K562 (cell line): ENCODE measurements around the gene HOXB4. TPM values are rescaled to one million over a fixed set of nuclear protein-coding genes. Genes with fewer than 3 reads are reported as not detected.

Experiments used
- ATAC-seq: fragments of 200-7000 bp; cut with Tn5 transposase; 3 replicates; pipeline ENCODE4 v1.9.1; 2020; ENCODE audit warnings: moderate library complexity
- BruUV-seq: library from RNA; stranded (reverse); fragments of 400-500 nt; replicated peaks from 2 replicates; lab custom pipeline; 2021; lab: Mats Ljungman, UMichigan
- CTCF ChIA-PET: fragments of 300-600 bp; formaldehyde crosslinking; extraction: SDS; loops from one replicate; lab custom pipeline; 2021; ENCODE audit warnings: low intra/inter-chr PET ratio; lab: Yijun Ruan, JAX
- POLR2A ChIA-PET: fragments of 300-600, 350-650 bp; sonication (Branson Sonifier 250); formaldehyde crosslinking; extraction: SDS; loops from one replicate; lab custom pipeline; 2021; ENCODE audit warnings: antibody characterized with exemption, inconsistent platforms; lab: Yijun Ruan, JAX
- DNase-seq, 4 experiments: peaks; one replicate each; pipeline versions ENCODE4 v3.0.0 to v3.0.0-alpha.2; 2011 to 2018; ENCODE audit warnings: low spot score in 3 of 4, mixed read lengths in 3 of 4; ENCODE audit errors: extremely low read depth in 1 of 4
- FAIRE-seq: peaks from 2 replicates; lab custom pipeline; 2011; peaks lifted over from hg19 to GRCh38; lab: Jason Lieb, UNC
- H2AFZ ChIP-seq: 2 replicates; pipeline ENCODE4 v1.6.0; 2011; ENCODE audit warnings: low read depth, low read length, control low read depth, inconsistent platforms
- H3K27ac ChIP-seq: fragments of 200-600 bp; 3 replicates; pipeline ENCODE4 v1.8.0; 2011; ENCODE audit warnings: low read depth, mild to moderate bottlenecking, control low read depth, inconsistent platforms, low read length, moderate library complexity, mixed read lengths; ENCODE audit errors: extremely low read depth
- H3K27me3 ChIP-seq, 2 experiments: fragments of 300-600 bp in 1 of 2; 2 replicates in 1 of 2; 3 replicates in 1 of 2; pipeline versions ENCODE4 v1.6.0 to v1.8.0; 2011; ENCODE audit warnings: inconsistent platforms in 2 of 2, low read length in 2 of 2, mild to moderate bottlenecking in 1 of 2, mixed read lengths in 1 of 2, moderate library complexity in 1 of 2; ENCODE audit not compliant: control insufficient read depth in 2 of 2, insufficient read depth in 2 of 2
- H3K36me3 ChIP-seq: fragments of 300-600 bp; 3 replicates; pipeline ENCODE4 v1.8.0; 2011; ENCODE audit warnings: mild to moderate bottlenecking, low read length, inconsistent platforms; ENCODE audit not compliant: control insufficient read depth, insufficient read depth
- H3K4me1 ChIP-seq, 2 experiments: fragments of 200-600 bp in 1 of 2; replicated peaks in 1 of 2; 2 replicates in 1 of 2; 3 replicates in 1 of 2; pipeline versions ENCODE4 v1.5.1 to v1.8.0; 2011; ENCODE audit warnings: inconsistent platforms in 2 of 2, low read length in 2 of 2, mild to moderate bottlenecking in 1 of 2, mixed read lengths in 1 of 2, moderate library complexity in 1 of 2; ENCODE audit not compliant: control insufficient read depth in 2 of 2, insufficient read depth in 2 of 2
- H3K4me2 ChIP-seq: 2 replicates; pipeline ENCODE4 v1.6.1; 2011; ENCODE audit warnings: low read length, control low read depth, inconsistent platforms, mixed read lengths; ENCODE audit not compliant: insufficient read depth
- H3K4me3 ChIP-seq: fragments of 200-600 bp; sonication (generic), shearing (Covaris generic); 2 replicates; pipeline ENCODE4 v1.5.1; 2016; ENCODE audit warnings: control low read depth, inconsistent platforms
- H3K79me2 ChIP-seq: fragments of 200-600 bp; 3 replicates; pipeline ENCODE4 v1.8.0; 2011; ENCODE audit warnings: low read length, inconsistent platforms; ENCODE audit not compliant: control insufficient read depth, insufficient read depth
- H3K9ac ChIP-seq, 2 experiments: 2 replicates each; pipeline versions ENCODE4 v1.6.0 to v1.6.1; 2011; ENCODE audit warnings: low read depth in 2 of 2, low read length in 2 of 2, control low read depth in 1 of 2, inconsistent platforms in 1 of 2, mild to moderate bottlenecking in 1 of 2, mixed read lengths in 1 of 2; ENCODE audit not compliant: insufficient read depth in 1 of 2
- H3K9me1 ChIP-seq: one replicate; pipeline ENCODE4 v1.6.0; 2011; ENCODE audit warnings: inconsistent platforms, mild to moderate bottlenecking, low read length, moderate library complexity; ENCODE audit not compliant: control insufficient read depth, insufficient read depth
- H3K9me3 ChIP-seq: replicated peaks from 2 replicates; pipeline ENCODE4 v1.5.1; 2011; ENCODE audit warnings: low read depth, low read length, inconsistent platforms; ENCODE audit not compliant: control insufficient read depth, insufficient read depth
- H4K20me1 ChIP-seq: replicated peaks from 2 replicates; pipeline ENCODE4 v1.6.1; 2011; ENCODE audit warnings: low read length, inconsistent platforms, mixed read lengths; ENCODE audit not compliant: control insufficient read depth, insufficient read depth
- ARHGAP35 ChIP-seq: fragments of 450-650 bp; IDR thresholded peaks from 2 replicates; pipeline ENCODE4 v1.6.1; 2018; ENCODE audit not compliant: partially characterized antibody
- BHLHE40 ChIP-seq: IDR thresholded peaks from 2 replicates; pipeline ENCODE4 v1.6.1; 2011; ENCODE audit warnings: low read length, improper control_type of control experiment
- CBX2 ChIP-seq: fragments of 200-600 bp; sonication (generic); IDR thresholded peaks from one replicate; pipeline ENCODE4 v1.6.1; 2012; ENCODE audit warnings: mild to moderate bottlenecking, low read length, inconsistent platforms; ENCODE audit not compliant: insufficient read depth, poor library complexity, severe bottlenecking
- FUS ChIP-seq: fragments of 200-400 bp; formaldehyde crosslinking; optimal IDR thresholded peaks from 2 replicates; pipeline ENCODE3; 2017; ENCODE audit warnings: low read depth, low read length
- GTF2E2 ChIP-seq: fragments of 200-800 bp; sonication (Bioruptor generic); IDR thresholded peaks from 2 replicates; pipeline ENCODE4 v1.6.1; 2016; ENCODE audit warnings: missing genetic modification characterization, missing compliant biosample characterization
- NRF1 ChIP-seq, 2 experiments: fragments of 450-650 bp; IDR thresholded peaks in 1 of 2; conservative IDR thresholded peaks in 1 of 2; 2 replicates each; pipeline ENCODE4 v1.6.1; 2014; ENCODE audit warnings: mild to moderate bottlenecking in 2 of 2
- OTX1 ChIP-seq: fragments of 450-650 bp; formaldehyde crosslinking; IDR thresholded peaks from 2 replicates; pipeline ENCODE4 v1.4.0; 2022; ENCODE audit warnings: mild to moderate bottlenecking
- RBM39 ChIP-seq: fragments of 200-400 bp; formaldehyde crosslinking; optimal IDR thresholded peaks from 2 replicates; pipeline ENCODE3; 2018; ENCODE audit warnings: low read depth, low read length
- RUNX1 ChIP-seq: sonication (generic); IDR thresholded peaks from 2 replicates; pipeline ENCODE4 v1.6.1; 2016; ENCODE audit warnings: antibody characterized with exemption, low read depth
- ZNF277 ChIP-seq: fragments of 250-450 bp; sonication (Bioruptor Pico); IDR thresholded peaks from 2 replicates; pipeline ENCODE4 v1.8.0; 2022; ENCODE audit warnings: inconsistent platforms, mild to moderate bottlenecking, moderate library complexity, borderline replicate concordance
- WGBS: fragments of 100-300 bp; shearing (Covaris generic); methylation state at CpG from one replicate; pipeline ENCODE4 v1.1.6; 2016; ENCODE audit warnings: low coverage, mixed read lengths; ENCODE audit not compliant: insufficient coverage; ENCODE audit errors: missing lambda C conversion rate; 5-methylcytosine and 5-hydroxymethylcytosine counted together
- in situ Hi-C: fragments of 300-500 bp; cut with MboI; formaldehyde crosslinking; loops from 4 replicates; pipeline ENCODE4 v1.15.0; 2018; ENCODE audit warnings: inconsistent platforms, mixed read lengths
- intact Hi-C: fragments of 100-400 bp; cut with micrococcal nuclease; formaldehyde crosslinking; loops from 2 replicates; pipeline ENCODE4 v1.14.2; 2022
- polyA plus RNA-seq, 8 experiments: library from polyadenylated mRNA; depleted of rRNA in 4 of 8; stranded (reverse) in 5 of 8; unstranded in 3 of 8; fragments of >200 nt; fragmentation: Nextera tagmentation in 2 of 8; fragmentation: Illumina TruSeq in 1 of 8; extraction: Ambion mirVana in 2 of 8; extraction: Trizol in 1 of 8; gene quantifications; 2 replicates each; pipeline versions ENCODE4 v1.2.1 to v1.2.3, GENCODE V29; 2011 to 2014; ENCODE audit warnings: inconsistent platforms in 1 of 8, missing spikeins in 1 of 8
- total RNA-seq, 7 experiments: library from RNA; depleted of rRNA in 6 of 7; stranded (reverse); fragments of >200 nt in 6 of 7; fragmentation: Illumina TruSeq in 2 of 7; extraction: Trizol in 2 of 7; gene quantifications; 2 replicates each; pipeline versions ENCODE4 v1.2.1 to v1.2.3, GENCODE V29; 2011 to 2021; ENCODE audit warnings: low replicate concordance in 1 of 7

The HOXB4 gene
- total and polyA plus RNA-seq, 9 of the 15 experiments (the other 6 are each of a cell fraction or from before 2014, with no cell fraction given) = 1.6 to 34.9 (median 14.9) TPM

GRCh38 chr17:48601207-48601538 is 23.0 kb upstream of the HOXB4 start:
- ATAC-seq = no peak
- Histone ChIP-seq H3K4me3 (no peak overlapping the region), H3K36me3 (no peaks in the 10 kb centered on the region), H3K9me1 (no peaks in the 10 kb centered on the region), H4K20me1 (no peaks in the 10 kb centered on the region; the same call in 1 of the 2 replicates), H3K4me2 (no peak overlapping the region)
- intact Hi-C loops = no loop called here
- CTCF ChIA-PET = no interaction called here
- TF ChIP-seq OTX1 (CRISPR knock-in tag) (no peak), BHLHE40 (no peak), NRF1 (conservative IDR thresholded peaks at IDR 0.05 in 1 of 2, IDR thresholded peaks at IDR 0.05 in 1 of 2) (no peak), CBX2 (no peak), FUS (no peak), ZNF277 (CRISPR knock-in tag) (no peak), RBM39 (no peak), ARHGAP35 (no peak), GTF2E2 (tag) (no peak), RUNX1 (no peak)
- TF ChIP-seq, all 486 proteins: peak for 0
- in situ Hi-C loops = no loop called here
- Histone ChIP-seq H3K9me3 (no peaks in the 10 kb centered on the region), H3K27ac (no peak overlapping the region), H3K27me3 (no peaks in the 10 kb centered on the region), H3K9ac (no peak overlapping the region), H3K79me2 (peaks cover 62% of the 10 kb centered on the region), H3K4me1 (peaks cover 33 to 58% of the 10 kb centered on the region in 2 experiments; a peak in 4 of 5 replicates), H2AFZ (no peak overlapping the region)
- DNase-seq (no peak), FAIRE-seq (no peak)
- 82% methylated on average over 4 of the region's 4 CpGs for WGBS
- no TSS peak for BruUV-seq
- POLR2A ChIA-PET = interaction anchor here (0.7 to 1.2 kb wide), 5 partner anchors 8 to 54 kb away, joined by 3 to 4 read pairs (median 4); partner anchors contain the start of genes HOXB3 and HOXB5
